HEK293 (cell line): ENCODE data around the gene HHEX.

ENCODE experiments used
- CTCF ChIA-PET: fragments of 350-600 bp; formaldehyde crosslinking; extraction: SDS; loops from one replicate; lab custom pipeline; 2021; ENCODE audit warnings: antibody characterized with exemption; lab: Yijun Ruan, JAX
- POLR2A ChIA-PET: fragments of 300-600 bp; formaldehyde crosslinking; extraction: SDS; loops from one replicate; lab custom pipeline; 2020; ENCODE audit warnings: antibody characterized with exemption, inconsistent platforms; lab: Yijun Ruan, JAX
- H3K27ac ChIP-seq: fragments of 200-500 bp; sonication (Bioruptor generic); 2 replicates; pipeline ENCODE4 v1.5.1; 2014; ENCODE audit warnings: low read depth, low read length, control low read depth, inconsistent platforms; ENCODE audit errors: extremely low read depth
- H3K36me3 ChIP-seq, 2 experiments: fragments of 200-500 bp in 1 of 2; sonication (Bioruptor generic) in 1 of 2; 1 replicate in 1 of 2; 2 replicates in 1 of 2; pipeline ENCODE4 v1.5.1; 2014 to 2017; ENCODE audit warnings: inconsistent platforms in 2 of 2, low read length in 2 of 2; ENCODE audit not compliant: control insufficient read depth in 2 of 2, insufficient read depth in 1 of 2
- H3K4me1 ChIP-seq: fragments of 200-500 bp; sonication (Bioruptor generic); 2 replicates; pipeline ENCODE4 v1.5.1; 2014; ENCODE audit warnings: mild to moderate bottlenecking, low read length, inconsistent platforms; ENCODE audit not compliant: control insufficient read depth, insufficient read depth
- H3K4me3 ChIP-seq: 2 replicates; pipeline ENCODE4 v1.5.1; 2011; ENCODE audit warnings: low read depth, mild to moderate bottlenecking, control low read depth, low read length, moderate library complexity
- H3K9me3 ChIP-seq: fragments of 200-500 bp; sonication (Bioruptor generic); 2 replicates; pipeline ENCODE4 v1.5.1; 2014; ENCODE audit warnings: low read depth, low read length, inconsistent platforms; ENCODE audit not compliant: control insufficient read depth, insufficient read depth
- EGR2 ChIP-seq: fragments of 450-650 bp; formaldehyde crosslinking; IDR thresholded peaks from 2 replicates; pipeline ENCODE4 v1.5.1; 2016; ENCODE audit warnings: low read depth, missing biosample characterization, missing genetic modification characterization
- ZFHX2 ChIP-seq: fragments of 450-650 bp; formaldehyde crosslinking; conservative IDR thresholded peaks from 2 replicates; pipeline ENCODE4 v1.5.1; 2016; ENCODE audit warnings: missing biosample characterization, missing genetic modification characterization
- ZNF146 ChIP-seq: fragments of 450-650 bp; formaldehyde crosslinking; IDR thresholded peaks from 2 replicates; pipeline ENCODE4 v1.5.1; 2016; ENCODE audit warnings: missing biosample characterization, missing genetic modification characterization

Gene HHEX

DNA sequence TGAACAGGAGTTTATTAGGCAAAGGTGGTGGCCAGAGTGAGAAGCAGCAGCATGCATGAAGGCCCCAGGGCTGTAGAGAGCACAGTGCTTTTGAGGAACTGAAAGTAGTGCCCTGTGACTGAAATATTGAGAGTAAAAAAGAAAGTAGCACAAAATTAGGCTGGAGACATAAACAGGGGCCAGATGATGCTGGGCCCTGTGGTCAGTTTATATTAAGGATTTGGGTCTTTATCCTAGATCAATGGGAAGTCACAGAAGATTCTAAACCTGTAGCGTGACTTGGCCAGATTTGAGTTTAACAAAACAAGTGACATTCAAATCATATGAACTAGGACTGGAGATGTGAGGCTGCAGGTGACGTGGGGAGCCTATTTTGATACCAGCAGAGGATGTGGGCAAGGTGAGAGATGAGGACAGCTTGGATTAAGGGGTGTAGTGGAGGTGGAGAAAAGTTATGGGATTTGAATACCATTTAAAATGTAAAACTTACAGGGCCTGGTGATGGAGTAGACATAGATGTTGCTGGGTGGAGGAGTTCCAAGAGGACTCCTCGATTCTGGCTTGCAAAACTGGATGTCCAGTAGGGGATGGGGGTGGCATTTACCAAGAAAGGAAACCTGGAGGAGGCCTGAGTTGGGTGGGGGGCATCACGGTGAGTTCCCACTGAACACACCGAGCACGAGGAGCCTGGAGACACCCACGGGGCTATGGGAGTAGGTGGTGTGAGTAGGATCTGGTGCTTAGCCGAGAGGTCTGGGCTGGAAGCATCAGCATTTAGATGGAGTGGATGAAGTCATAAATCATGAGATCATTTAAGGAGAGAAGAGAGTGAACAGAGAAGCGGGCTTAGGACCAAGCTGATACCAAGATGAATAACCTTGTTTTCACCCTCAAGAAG is 52.8 kb downstream of the HHEX start:
- no peaks in the 10 kb centered on the region for H3K4me1 ChIP-seq
- ChIA-PET CTCF (interaction anchor here (1.1 kb wide), 1 partner anchor 9 kb away, joined by 3 read pairs; no protein-coding TSS in a partner anchor), POLR2A (no interaction called here)
- no peak overlapping the region for H3K4me3 ChIP-seq
- H3K9me3 ChIP-seq: no peaks in the 10 kb centered on the region
- no peaks in the 10 kb centered on the region for H3K36me3 ChIP-seq
- H3K27ac ChIP-seq: no peak overlapping the region
- no peak for TF ChIP-seq ZNF146 (tag by site-specific recombination)
- TF ChIP-seq EGR2 (tag by site-specific recombination): peak; percentile 82
- TF ChIP-seq ZFHX2: peak; percentile 70
